ENCODE data around the gene CFAP206. TPM values are rescaled to one million over a fixed set of nuclear protein-coding genes. Genes with fewer than 3 reads are reported as not detected.

Gene CFAP206
- total RNA-seq, 1 experiment from 2014 or later: 2.9 TPM

GRCh38 chr6:87473419-87473903, 65.7 kb downstream of the CFAP206 start:
- H3K36me3 ChIP-seq (ENCODE audit: low read depth): no peaks in the 10 kb centered on the region
- ChIA-PET POLR2A (ENCODE audit: unreplicated experiment) (no interaction called here), CTCF (no interaction called here)
- H2AFZ ChIP-seq: peak overlapping the region; percentile 90
- peak overlapping the region; percentile 84 for H3K4me2 ChIP-seq
- intact Hi-C loops (cut with micrococcal nuclease; ENCODE audit: unreplicated experiment): loop anchor here (2.0 to 5.0 kb wide), 3 partner anchors 117 to 229 kb away; partner anchors contain the start of genes AKIRIN2, ORC3 and SMIM8
- TF ChIP-seq CTCF (conservative IDR thresholded peaks at IDR 0.05): no peak
- H3K79me2 ChIP-seq (ENCODE audit: low read depth): no peaks in the 10 kb centered on the region
- BruUV-seq (replicated peaks): TSS peak; percentile 55
- H3K27me3 ChIP-seq (ENCODE audit: insufficient read depth, low read depth): no peaks in the 10 kb centered on the region
- peaks cover 8% of the 10 kb centered on the region for H3K4me1 ChIP-seq (replicated peaks; ENCODE audit: insufficient read depth)
- DNase-seq: peak in 1 of 2 experiments; percentile 8
- H3K9me2 ChIP-seq (ENCODE audit: insufficient read depth): no peaks in the 10 kb centered on the region
- H3K9me3 ChIP-seq (ENCODE audit: insufficient read depth, low read depth): no peaks in the 10 kb centered on the region
- H4K20me1 ChIP-seq (ENCODE audit: insufficient read depth): no peaks in the 10 kb centered on the region
- H3K27ac ChIP-seq: no peak overlapping the region
- peak overlapping the region; percentile 86 for H3K4me3 ChIP-seq
- no peaks in the 10 kb centered on the region for H3F3A ChIP-seq (ENCODE audit: insufficient read depth, low read depth)

GRCh38 chr6:87481931-87482330, 74.2 kb downstream of the CFAP206 start:
- Histone ChIP-seq H2AFZ (no peak overlapping the region), H3K27me3 (ENCODE audit: insufficient read depth, low read depth) (no peaks in the 10 kb centered on the region), H3K4me2 (no peak overlapping the region), H3K4me3 (no peak overlapping the region), H3K4me1 (replicated peaks; ENCODE audit: insufficient read depth) (no peaks in the 10 kb centered on the region), H3K27ac (no peak overlapping the region), H3K79me2 (ENCODE audit: low read depth) (no peaks in the 10 kb centered on the region), H3K36me3 (ENCODE audit: low read depth) (no peaks in the 10 kb centered on the region), H3K9me3 (ENCODE audit: insufficient read depth, low read depth) (0 out of 2 replicates have a peak, but pooled peaks cover 3% of the 10 kb centered on the region), H4K20me1 (ENCODE audit: insufficient read depth) (no peaks in the 10 kb centered on the region), H3F3A (ENCODE audit: insufficient read depth, low read depth) (no peaks in the 10 kb centered on the region), H3K9me2 (ENCODE audit: insufficient read depth) (no peaks in the 10 kb centered on the region)
- ChIA-PET CTCF (no interaction called here), POLR2A (ENCODE audit: unreplicated experiment) (no interaction called here)
- TF ChIP-seq CTCF (conservative IDR thresholded peaks at IDR 0.05): no peak
- BruUV-seq (replicated peaks): no TSS peak
- intact Hi-C loops (cut with micrococcal nuclease; ENCODE audit: unreplicated experiment): no loop called here
- no peak for DNase-seq

GRCh38 chr6:87482366-87482765, 74.6 kb downstream of the CFAP206 start:
- intact Hi-C loops (cut with micrococcal nuclease; ENCODE audit: unreplicated experiment): no loop called here
- H3K4me1 ChIP-seq (replicated peaks; ENCODE audit: insufficient read depth): no peaks in the 10 kb centered on the region
- no peaks in the 10 kb centered on the region for H3K36me3 ChIP-seq (ENCODE audit: low read depth)
- no peaks in the 10 kb centered on the region for H3K27me3 ChIP-seq (ENCODE audit: insufficient read depth, low read depth)
- no peaks in the 10 kb centered on the region for H3K9me2 ChIP-seq (ENCODE audit: insufficient read depth)
- no TSS peak for BruUV-seq (replicated peaks)
- no peaks in the 10 kb centered on the region for H4K20me1 ChIP-seq (ENCODE audit: insufficient read depth)
- ChIA-PET CTCF (no interaction called here), POLR2A (ENCODE audit: unreplicated experiment) (no interaction called here)
- H3K4me3 ChIP-seq: no peak overlapping the region
- H3F3A ChIP-seq (ENCODE audit: insufficient read depth, low read depth): no peaks in the 10 kb centered on the region
- 0 out of 2 replicates have a peak, but pooled peaks cover 3% of the 10 kb centered on the region for H3K9me3 ChIP-seq (ENCODE audit: insufficient read depth, low read depth)
- H3K27ac ChIP-seq: no peak overlapping the region
- H3K4me2 ChIP-seq: no peak overlapping the region
- TF ChIP-seq CTCF (conservative IDR thresholded peaks at IDR 0.05) (no peak), EZH2 (IDR thresholded peaks at IDR 0.05; ENCODE audit: low read depth) (no peak)
- no peak overlapping the region for H2AFZ ChIP-seq
- H3K79me2 ChIP-seq (ENCODE audit: low read depth): no peaks in the 10 kb centered on the region
- DNase-seq: no peak

Data from PC-9 (cell line).